ENCODE results near the gene PIK3R2. TPM values are rescaled to one million over a fixed set of nuclear protein-coding genes. Genes with fewer than 3 reads are reported as not detected.

Gene PIK3R2
- total and polyA plus RNA-seq, 2 experiments from 2014 or later: 8.5 to 66.6 TPM

GRCh38 chr19:18216789-18217188 is 63.8 kb downstream of the PIK3R2 start:
- Histone ChIP-seq H3K4me1 (ENCODE audit: insufficient read depth) (peaks cover 7% of the 10 kb centered on the region; the same call in 1 of the 2 replicates), H4K20me1 (replicated peaks; ENCODE audit: insufficient read depth) (no peaks in the 10 kb centered on the region), H2AFZ (no peak overlapping the region), H3K27me3 (ENCODE audit: insufficient read depth) (no peaks in the 10 kb centered on the region), H3K4me3 (no peak overlapping the region), H3K79me2 (replicated peaks; ENCODE audit: insufficient read depth) (no peaks in the 10 kb centered on the region), H3K9me2 (ENCODE audit: insufficient read depth) (no peaks in the 10 kb centered on the region), H3K27ac (ENCODE audit: low read depth) (no peak overlapping the region), H3K4me2 (no peak overlapping the region), H3F3A (replicated peaks; ENCODE audit: low read depth) (0 out of 2 replicates have a peak, but pooled peaks cover 8% of the 10 kb centered on the region), H3K36me3 (ENCODE audit: insufficient read depth) (no peaks in the 10 kb centered on the region)
- DNase-seq (ENCODE audit: low spot score) (no peak), ATAC-seq (no peak)
- no peaks in the 10 kb centered on the region for H3K36me3 Mint-ChIP-seq (ENCODE audit: low read depth)
- H3K9me3 Mint-ChIP-seq: 0 out of 3 replicates have a peak, but pooled peaks cover 3% of the 10 kb centered on the region
- TF ChIP-seq NANOG (IDR thresholded peaks at IDR 0.05; ENCODE audit: borderline replicate concordance) (no peak), JUNB (IDR thresholded peaks at IDR 0.05; ENCODE audit: unreplicated experiment) (no peak), CTCF (conservative IDR thresholded peaks at IDR 0.05; ENCODE audit: low read depth in 2 of 2) (no peak), POLR2AphosphoS5 (IDR thresholded peaks at IDR 0.05; ENCODE audit: low read depth) (no peak), EZH2 (IDR thresholded peaks at IDR 0.05; ENCODE audit: low read depth, unreplicated experiment) (no peak), ZNF331 (CRISPR knock-in tag; IDR thresholded peaks at IDR 0.05; ENCODE audit: low read depth) (no peak), ZNF462 (CRISPR knock-in tag; IDR thresholded peaks at IDR 0.05) (no peak), ZNF114 (CRISPR knock-in tag; IDR thresholded peaks at IDR 0.05) (no peak), STAT1 (IDR thresholded peaks at IDR 0.05; ENCODE audit: unreplicated experiment) (no peak)
- TF ChIP-seq, protein P1, sequence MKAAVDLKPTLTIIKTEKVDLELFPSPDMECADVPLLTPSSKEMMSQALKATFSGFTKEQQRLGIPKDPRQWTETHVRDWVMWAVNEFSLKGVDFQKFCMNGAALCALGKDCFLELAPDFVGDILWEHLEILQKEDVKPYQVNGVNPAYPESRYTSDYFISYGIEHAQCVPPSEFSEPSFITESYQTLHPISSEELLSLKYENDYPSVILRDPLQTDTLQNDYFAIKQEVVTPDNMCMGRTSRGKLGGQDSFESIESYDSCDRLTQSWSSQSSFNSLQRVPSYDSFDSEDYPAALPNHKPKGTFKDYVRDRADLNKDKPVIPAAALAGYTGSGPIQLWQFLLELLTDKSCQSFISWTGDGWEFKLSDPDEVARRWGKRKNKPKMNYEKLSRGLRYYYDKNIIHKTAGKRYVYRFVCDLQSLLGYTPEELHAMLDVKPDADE (IDR thresholded peaks at IDR 0.05): no peak
- TF ChIP-seq, protein P2, sequence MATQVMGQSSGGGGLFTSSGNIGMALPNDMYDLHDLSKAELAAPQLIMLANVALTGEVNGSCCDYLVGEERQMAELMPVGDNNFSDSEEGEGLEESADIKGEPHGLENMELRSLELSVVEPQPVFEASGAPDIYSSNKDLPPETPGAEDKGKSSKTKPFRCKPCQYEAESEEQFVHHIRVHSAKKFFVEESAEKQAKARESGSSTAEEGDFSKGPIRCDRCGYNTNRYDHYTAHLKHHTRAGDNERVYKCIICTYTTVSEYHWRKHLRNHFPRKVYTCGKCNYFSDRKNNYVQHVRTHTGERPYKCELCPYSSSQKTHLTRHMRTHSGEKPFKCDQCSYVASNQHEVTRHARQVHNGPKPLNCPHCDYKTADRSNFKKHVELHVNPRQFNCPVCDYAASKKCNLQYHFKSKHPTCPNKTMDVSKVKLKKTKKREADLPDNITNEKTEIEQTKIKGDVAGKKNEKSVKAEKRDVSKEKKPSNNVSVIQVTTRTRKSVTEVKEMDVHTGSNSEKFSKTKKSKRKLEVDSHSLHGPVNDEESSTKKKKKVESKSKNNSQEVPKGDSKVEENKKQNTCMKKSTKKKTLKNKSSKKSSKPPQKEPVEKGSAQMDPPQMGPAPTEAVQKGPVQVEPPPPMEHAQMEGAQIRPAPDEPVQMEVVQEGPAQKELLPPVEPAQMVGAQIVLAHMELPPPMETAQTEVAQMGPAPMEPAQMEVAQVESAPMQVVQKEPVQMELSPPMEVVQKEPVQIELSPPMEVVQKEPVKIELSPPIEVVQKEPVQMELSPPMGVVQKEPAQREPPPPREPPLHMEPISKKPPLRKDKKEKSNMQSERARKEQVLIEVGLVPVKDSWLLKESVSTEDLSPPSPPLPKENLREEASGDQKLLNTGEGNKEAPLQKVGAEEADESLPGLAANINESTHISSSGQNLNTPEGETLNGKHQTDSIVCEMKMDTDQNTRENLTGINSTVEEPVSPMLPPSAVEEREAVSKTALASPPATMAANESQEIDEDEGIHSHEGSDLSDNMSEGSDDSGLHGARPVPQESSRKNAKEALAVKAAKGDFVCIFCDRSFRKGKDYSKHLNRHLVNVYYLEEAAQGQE (IDR thresholded peaks at IDR 0.05; ENCODE audit: unreplicated experiment): no peak
- H3K27me3 Mint-ChIP-seq (ENCODE audit: insufficient read depth, low read depth, poor library complexity): peaks cover 13% of the 10 kb centered on the region
- H3K27ac Mint-ChIP-seq: no peak overlapping the region
- no peak overlapping the region for H3K4me3 Mint-ChIP-seq
- peaks cover 13% of the 10 kb centered on the region for H3K4me1 Mint-ChIP-seq

All from GM23338 (cell line).